ENCODE data around the gene MREG. TPM values are rescaled to one million over a fixed set of nuclear protein-coding genes. Genes with fewer than 3 reads are reported as not detected.

The MREG gene
- polyA plus RNA-seq, 2 of the 4 experiments (the other 2 are of a cell fraction): 6.4 to 8.0 TPM

DNA sequence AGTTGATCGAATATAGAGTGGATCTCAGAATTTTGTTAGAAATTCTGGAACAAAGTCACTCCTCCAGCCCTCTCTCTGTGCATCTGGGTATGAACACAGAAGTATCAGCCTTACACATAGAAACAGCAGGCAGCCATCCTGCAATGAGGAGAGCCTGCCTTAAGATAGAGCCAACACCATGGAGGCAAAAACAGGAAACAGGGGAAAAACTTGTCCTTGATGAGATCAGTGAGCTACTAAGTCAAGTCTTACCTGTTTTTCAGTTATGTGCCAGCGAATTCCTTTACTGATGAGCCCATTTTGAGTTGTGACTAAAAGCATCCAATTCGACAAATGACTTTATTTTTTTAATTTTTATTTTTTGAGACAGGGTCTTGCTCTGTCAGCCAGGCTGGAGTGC is 26.6 kb upstream of the MREG start:
- no peaks in the 10 kb centered on the region for H3K4me1 ChIP-seq
- no peak overlapping the region for H3K27ac ChIP-seq
- FAIRE-seq (no peak), ATAC-seq (no peak), DNase-seq (ENCODE audit: low read depth in 1 of 2, low spot score in 1 of 2) (no peak)
- H3K4me3 ChIP-seq: no peak overlapping the region
- no peak for TF ChIP-seq EHF (CRISPR knock-in tag; IDR thresholded peaks at IDR 0.05)
- no peak for TF ChIP-seq RAD21 (conservative IDR thresholded peaks at IDR 0.05 in 1 of 2, IDR thresholded peaks at IDR 0.05 in 1 of 2)
- TF ChIP-seq REST (IDR thresholded peaks at IDR 0.05): no peak
- no peak for TF ChIP-seq FOXS1 (CRISPR knock-in tag; IDR thresholded peaks at IDR 0.05)
- no peak for TF ChIP-seq CBX8 (IDR thresholded peaks at IDR 0.05)
- no peak for TF ChIP-seq SREBF2 (IDR thresholded peaks at IDR 0.05)
- no peak for TF ChIP-seq CTCF (IDR thresholded peaks at IDR 0.05)
- TF ChIP-seq, protein P1, sequence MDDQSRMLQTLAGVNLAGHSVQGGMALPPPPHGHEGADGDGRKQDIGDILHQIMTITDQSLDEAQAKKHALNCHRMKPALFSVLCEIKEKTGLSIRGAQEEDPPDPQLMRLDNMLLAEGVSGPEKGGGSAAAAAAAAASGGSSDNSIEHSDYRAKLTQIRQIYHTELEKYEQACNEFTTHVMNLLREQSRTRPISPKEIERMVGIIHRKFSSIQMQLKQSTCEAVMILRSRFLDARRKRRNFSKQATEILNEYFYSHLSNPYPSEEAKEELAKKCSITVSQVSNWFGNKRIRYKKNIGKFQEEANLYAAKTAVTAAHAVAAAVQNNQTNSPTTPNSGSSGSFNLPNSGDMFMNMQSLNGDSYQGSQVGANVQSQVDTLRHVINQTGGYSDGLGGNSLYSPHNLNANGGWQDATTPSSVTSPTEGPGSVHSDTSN (IDR thresholded peaks at IDR 0.05): no peak
- TF ChIP-seq TP53 (CRISPR knock-in tag; IDR thresholded peaks at IDR 0.05): no peak
- TF ChIP-seq ZNF302 (CRISPR knock-in tag; IDR thresholded peaks at IDR 0.05): no peak
- TF ChIP-seq MAZ (IDR thresholded peaks at IDR 0.05; ENCODE audit: borderline replicate concordance, low read depth, low read length): no peak
- no peak for TF ChIP-seq JUNB (IDR thresholded peaks at IDR 0.05)
- no peak for TF ChIP-seq JUN (IDR thresholded peaks at IDR 0.05)
- no peak for TF ChIP-seq MYC (IDR thresholded peaks at IDR 0.05; ENCODE audit: borderline replicate concordance, low read length)
- no peak for TF ChIP-seq RARB (CRISPR knock-in tag; IDR thresholded peaks at IDR 0.05)
- no peak for TF ChIP-seq POLR2AphosphoS2 (conservative IDR thresholded peaks at IDR 0.05; ENCODE audit: low read length)
- no peak for TF ChIP-seq HEYL (CRISPR knock-in tag; IDR thresholded peaks at IDR 0.05)
- TF ChIP-seq HMGXB4 (CRISPR knock-in tag; IDR thresholded peaks at IDR 0.05; ENCODE audit: borderline replicate concordance): no peak
- H3K9me3 ChIP-seq: no peaks in the 10 kb centered on the region
- 87% methylated on average over 3 of the region's 3 CpGs for WGBS (ENCODE audit: missing lambda C conversion rate)
- CTCF ChIA-PET: interaction anchor here (1.1 kb wide), 1 partner anchor 17 kb away, joined by 3 read pairs; no protein-coding TSS in a partner anchor
- POLR2A ChIA-PET: no interaction called here
- H3K4me2 ChIP-seq: no peak overlapping the region

DNA sequence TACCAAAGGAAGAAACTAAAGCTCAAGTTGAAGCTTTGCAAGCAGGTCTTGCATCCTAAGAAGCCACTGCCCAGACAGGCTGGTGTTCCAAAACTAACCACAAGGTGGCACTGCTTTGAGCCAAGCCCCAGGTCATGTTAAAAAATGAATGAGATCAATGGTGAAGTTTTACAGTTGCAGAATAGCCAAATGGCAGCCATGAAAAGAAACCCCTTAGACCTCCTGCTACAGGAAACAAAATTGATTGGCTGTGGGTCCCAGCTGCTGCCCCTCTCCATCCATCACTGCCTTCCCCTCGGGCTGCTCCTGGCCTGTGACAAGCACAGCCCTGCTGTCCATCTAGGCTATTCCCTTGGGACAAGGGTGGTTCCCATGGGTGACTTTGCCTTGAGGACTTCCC is 20.7 kb upstream of the MREG start:
- Histone ChIP-seq H3K9me3 (no peaks in the 10 kb centered on the region), H3K4me1 (no peaks in the 10 kb centered on the region), H3K4me3 (no peak overlapping the region), H3K27ac (no peak overlapping the region), H3K4me2 (no peak overlapping the region)
- peak; percentile 53 for TF ChIP-seq RAD21 (conservative IDR thresholded peaks at IDR 0.05 in 1 of 2, IDR thresholded peaks at IDR 0.05 in 1 of 2)
- no peak for TF ChIP-seq CEBPB (IDR thresholded peaks at IDR 0.05)
- TF ChIP-seq RCOR1 (IDR thresholded peaks at IDR 0.05; ENCODE audit: low read depth, low read length): no peak
- TF ChIP-seq CTCF (IDR thresholded peaks at IDR 0.05): peak; percentile 79
- TF ChIP-seq SMC3 (IDR thresholded peaks at IDR 0.05): peak; percentile 69
- DNase-seq (ENCODE audit: low read depth in 1 of 2, low spot score in 1 of 2): peak; percentile 69 to 80
- peak; percentile 57 to 91; a peak in 5 of 6 replicates for ATAC-seq
- CTCF ChIA-PET: interaction anchor here (0.6 to 5.0 kb wide), 26 partner anchors 9 to 1932 kb away, joined by 3 to 31 read pairs (median 4); partner anchors contain the start of gene XRCC5
- 100% methylated on average over 1 of the region's 1 CpG for WGBS (ENCODE audit: missing lambda C conversion rate)
- FAIRE-seq: no peak
- POLR2A ChIA-PET: no interaction called here

Measured in A549 (cell line).